HG02840 (cell line): ENCODE data around the gene CAMK2B.
"Not testable (repeated sequence)": the region's sequence is repeated elsewhere in the genome, so short reads cannot be mapped to it uniquely, and the experiment has no call there.

Experiments
- ATAC-seq: cut with Tn5 transposase; IDR thresholded peaks from one replicate; pipeline ENCODE4 v1.9.1; 2021; ENCODE audit warnings: mild to moderate bottlenecking, moderate library complexity, moderate number of reproducible peaks; ENCODE audit not compliant: unreplicated experiment, low FRiP score

Gene CAMK2B

GRCh38 chr7:44183386-44183785 is 142.0 kb downstream of the CAMK2B start:
- no peak for ATAC-seq

GRCh38 chr7:44182827-44183226 is 142.6 kb downstream of the CAMK2B start:
- ATAC-seq = no peak

GRCh38 chr7:44180631-44181030 is 144.8 kb downstream of the CAMK2B start:
- no peak for ATAC-seq

GRCh38 chr7:44177570-44178131 is 147.7 kb downstream of the CAMK2B start:
- no peak for ATAC-seq

GRCh38 chr7:44176486-44176885 is 148.9 kb downstream of the CAMK2B start:
- no peak for ATAC-seq

GRCh38 chr7:44175730-44176129 is 149.7 kb downstream of the CAMK2B start:
- ATAC-seq = no peak

GRCh38 chr7:44174694-44174948 is 150.8 kb downstream of the CAMK2B start:
- not testable (repeated sequence) for ATAC-seq

- no peak for ATAC-seq
Observed at GRCh38 chr7:44173911-44174693, 151.3 kb downstream of the CAMK2B start.

GRCh38 chr7:44172803-44173424 is 152.5 kb downstream of the CAMK2B start:
- no peak for ATAC-seq

GRCh38 chr7:44172352-44172751 is 153.0 kb downstream of the CAMK2B start:
- ATAC-seq = no peak

- not testable (repeated sequence) for ATAC-seq
Observed at GRCh38 chr7:44171901-44172300, 153.5 kb downstream of the CAMK2B start.

- no peak for ATAC-seq
Observed at GRCh38 chr7:44167920-44168319, 157.5 kb downstream of the CAMK2B start.
